H1 (cell line): Measurements from ENCODE around the gene PI4KA. TPM values are rescaled to one million over a fixed set of nuclear protein-coding genes. Genes with fewer than 3 reads are reported as not detected.

Source experiments
- BRCA1 ChIP-seq: IDR thresholded peaks from 2 replicates; pipeline ENCODE4 v1.6.1; 2012; ENCODE audit warnings: low read depth, low read length, improper control_type of control experiment
- CHD1 ChIP-seq: IDR thresholded peaks from 2 replicates; pipeline ENCODE4 v1.6.1; 2012; ENCODE audit warnings: low read depth, low read length, improper control_type of control experiment
- CHD7 ChIP-seq: fragments of 300-600 bp; sonication (generic); IDR thresholded peaks from 2 replicates; pipeline ENCODE4 v1.7.1; 2012; ENCODE audit warnings: low read length, moderate library complexity, mild to moderate bottlenecking, inconsistent platforms; ENCODE audit not compliant: insufficient replicate concordance
- E2F6 ChIP-seq: IDR thresholded peaks from 2 replicates; pipeline ENCODE4 v1.6.1; 2012; ENCODE audit warnings: inconsistent platforms
- TAF7 ChIP-seq: optimal IDR thresholded peaks from 2 replicates; pipeline ENCODE3; 2011; ENCODE audit warnings: low read depth, mild to moderate bottlenecking, inconsistent platforms, low read length, moderate library complexity, borderline replicate concordance
- polyA plus RNA-seq, 7 experiments: library from polyadenylated mRNA; depleted of rRNA in 3 of 7; stranded (reverse) in 5 of 7; unstranded in 2 of 7; fragments of >200 nt in 5 of 7; fragments of 200-250 nt in 2 of 7; gene quantifications; 1 replicate in 5 of 7; 2 replicates in 1 of 7; 4 replicates in 1 of 7; pipeline versions ENCODE4 v1.2.1 to v1.2.3, GENCODE V29; 2011 to 2013; ENCODE audit warnings: missing spikeins in 2 of 7, mixed read lengths in 2 of 7
- total RNA-seq: library from RNA; stranded (reverse); fragmentation: NEBNext Ultra II Directional; extraction: Animal tissue kit (Norgen Biotek cat#: 25700); gene quantifications from 2 replicates; pipeline ENCODE4 v1.2.1, GENCODE V29; 2021
- TF ChIP-seq, protein P1 (sequence below): IDR thresholded peaks from 2 replicates; pipeline ENCODE4 v1.6.1; 2012; ENCODE audit warnings: low read length, inconsistent platforms

PI4KA gene
- total and polyA plus RNA-seq, 2 of the 8 experiments (the other 6 are each of a cell fraction or from before 2014, with no cell fraction given) = 22.5 to 37.7 TPM

- TF ChIP-seq CHD7 = no peak
- no peak for TF ChIP-seq TAF7
- no peak for TF ChIP-seq E2F6
- TF ChIP-seq, protein P1, sequence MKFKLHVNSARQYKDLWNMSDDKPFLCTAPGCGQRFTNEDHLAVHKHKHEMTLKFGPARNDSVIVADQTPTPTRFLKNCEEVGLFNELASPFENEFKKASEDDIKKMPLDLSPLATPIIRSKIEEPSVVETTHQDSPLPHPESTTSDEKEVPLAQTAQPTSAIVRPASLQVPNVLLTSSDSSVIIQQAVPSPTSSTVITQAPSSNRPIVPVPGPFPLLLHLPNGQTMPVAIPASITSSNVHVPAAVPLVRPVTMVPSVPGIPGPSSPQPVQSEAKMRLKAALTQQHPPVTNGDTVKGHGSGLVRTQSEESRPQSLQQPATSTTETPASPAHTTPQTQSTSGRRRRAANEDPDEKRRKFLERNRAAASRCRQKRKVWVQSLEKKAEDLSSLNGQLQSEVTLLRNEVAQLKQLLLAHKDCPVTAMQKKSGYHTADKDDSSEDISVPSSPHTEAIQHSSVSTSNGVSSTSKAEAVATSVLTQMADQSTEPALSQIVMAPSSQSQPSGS = no peak
- TF ChIP-seq BRCA1 = no peak
- TF ChIP-seq CHD1 = no peak
Measured at GRCh38 chr22:20822240-20822639, 36.4 kb downstream of the PI4KA start (continued).
